Body of pancreas (tissue), 4 donors: ENCODE data around the gene CTNND2.

Experiments
- CTCF ChIP-seq, 7 experiments: fragments of 450-650 bp in 4 of 7; fragments of 200-600 bp in 3 of 7; sonication (generic) in 3 of 7; IDR thresholded peaks; one replicate each; pipeline ENCODE4 v1.5.1; 2016 to 2019; ENCODE audit warnings: antibody characterized with exemption in 7 of 7
- POLR2A ChIP-seq, 3 donors: fragments of 450-650 bp; IDR thresholded peaks; one replicate each; pipeline ENCODE4 v1.6.1; 2016; ENCODE audit warnings: antibody characterized with exemption in 3 of 3, mild to moderate bottlenecking in 2 of 3

- TF ChIP-seq CTCF (IDR thresholded peaks at IDR 0.05) (no peak), POLR2A (IDR thresholded peaks at IDR 0.05) (no peak)
Measured at GRCh38 chr5:10932426-10932825, 971.8 kb downstream of the CTNND2 start.
